NCI-H345 treated with DMSO at 0.1 percent for 48 hours (cell line): Measurements from ENCODE around the gene GALNS.

Experiments used
- DNase-seq: peaks from one replicate; lab custom pipeline; 2025; ENCODE audit not compliant: unreplicated experiment; lab: John Stamatoyannopoulos, UW

The GALNS gene

GRCh38 chr16:88859381-88860091 lies 2.8 kb upstream of the GALNS start:
- no peak for DNase-seq

DNA sequence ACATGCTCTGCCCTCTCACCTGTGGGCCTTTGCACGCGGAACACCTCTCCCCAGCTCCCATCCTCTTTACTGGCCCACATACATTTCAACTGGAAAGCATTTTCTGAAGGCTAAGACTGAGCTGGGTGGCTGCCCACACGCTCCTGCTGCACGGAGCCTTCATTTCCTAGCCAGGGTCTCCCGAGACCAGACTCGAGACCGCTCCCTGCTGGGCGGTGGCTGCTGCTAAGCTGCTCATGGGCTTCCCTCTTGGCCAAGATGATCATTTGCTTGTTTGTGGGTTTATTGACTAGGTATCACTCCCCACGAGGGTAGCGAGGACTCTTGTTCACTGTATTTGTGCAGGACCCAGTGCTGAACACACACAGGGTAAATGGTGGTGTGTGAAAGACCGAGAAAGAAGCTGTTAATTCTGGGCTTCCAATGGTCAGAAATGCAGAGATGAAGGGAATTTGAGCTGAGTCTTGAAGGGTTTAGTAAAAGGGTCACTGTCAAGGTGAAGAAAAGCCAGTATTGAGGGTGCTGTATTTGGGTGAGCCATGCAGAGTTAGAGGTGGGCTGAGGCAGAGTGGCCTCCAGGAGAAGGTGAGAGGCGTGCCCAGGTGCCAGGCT lies 1.1 kb upstream of the GALNS start:
- no peak for DNase-seq

- DNase-seq, result no peak
Measured at GRCh38 chr16:88856122-88856827, 472 bp downstream of the GALNS start.

GRCh38 chr16:88855736-88856121 lies 1.0 kb downstream of the GALNS start:
- no peak for DNase-seq

- no peak for DNase-seq
Measured at GRCh38 chr16:88855176-88855575, 1.6 kb downstream of the GALNS start.

DNA sequence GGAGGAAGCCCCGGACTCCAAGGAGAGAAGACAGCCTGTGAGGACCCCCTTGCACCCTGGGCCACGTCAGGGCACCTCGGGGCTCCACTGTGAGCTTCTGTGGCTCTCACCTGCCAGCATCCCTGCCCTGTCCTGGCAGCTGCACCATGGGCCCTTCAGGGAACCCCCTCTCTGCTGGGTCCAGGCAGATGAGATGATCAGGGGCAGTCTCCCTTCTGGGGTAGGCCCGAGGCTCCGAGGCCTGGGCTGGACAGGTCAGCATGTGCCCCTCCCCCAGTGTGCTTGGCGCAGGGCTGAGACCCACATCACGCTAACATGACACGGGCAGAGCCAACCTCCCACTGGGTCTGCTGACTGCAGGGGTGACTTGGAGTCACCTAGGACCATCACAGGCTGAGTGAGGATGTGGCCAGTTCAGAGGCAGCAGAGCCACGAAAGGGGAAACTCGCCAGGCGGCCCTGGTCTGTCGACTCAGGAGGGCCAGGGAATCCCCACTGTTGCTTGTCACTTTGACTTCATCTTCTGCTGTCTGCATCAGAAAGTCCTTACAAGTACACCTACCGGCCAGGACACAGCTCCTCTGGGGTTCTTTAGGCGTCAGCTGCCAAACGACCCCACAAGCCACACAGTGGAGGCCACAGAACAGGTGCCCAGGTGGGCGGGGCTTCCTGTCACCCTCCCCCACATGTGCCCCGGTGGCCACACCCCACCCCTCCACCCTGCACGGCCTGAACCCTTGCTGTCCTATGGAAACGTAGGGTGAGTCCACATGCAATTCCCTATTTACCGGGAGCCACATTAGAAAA lies 2.2 kb downstream of the GALNS start:
- DNase-seq, result no peak

- DNase-seq, result no peak
Measured at GRCh38 chr16:88853325-88853941, 3.3 kb downstream of the GALNS start.

GRCh38 chr16:88851616-88852015 lies 5.1 kb downstream of the GALNS start:
- DNase-seq, result no peak

DNA sequence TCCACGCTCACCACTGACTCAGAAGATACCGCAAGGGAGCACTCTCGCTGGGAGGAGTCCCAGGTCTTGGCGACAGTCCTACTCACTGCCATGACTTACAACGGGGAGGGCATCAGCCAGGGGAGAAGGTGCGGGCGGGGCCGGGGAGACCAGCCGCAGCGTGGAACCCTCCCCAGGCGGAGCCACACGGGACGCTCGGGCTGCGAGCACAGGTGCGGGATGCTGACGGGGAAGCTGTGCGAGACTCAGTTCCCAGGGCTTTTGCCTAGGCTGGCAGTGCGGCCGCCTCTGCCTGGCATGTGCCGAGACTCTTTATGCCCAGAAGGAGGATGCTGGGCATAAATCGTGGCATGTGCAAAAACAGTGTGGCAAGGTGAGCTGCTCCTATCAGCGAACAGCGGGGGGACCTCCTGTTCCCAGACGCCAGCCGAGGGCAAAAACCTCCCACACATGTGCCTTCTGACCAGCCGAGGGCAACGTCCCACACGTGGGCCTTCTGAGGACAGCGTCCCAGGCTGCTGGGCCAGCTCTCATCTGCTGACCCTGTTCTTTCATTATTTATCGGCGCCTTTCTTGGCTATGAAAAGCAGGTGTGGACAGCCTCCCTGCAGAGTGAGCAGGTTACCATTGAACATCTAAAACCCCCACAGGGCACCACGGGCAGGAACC lies 6.1 kb downstream of the GALNS start:
- DNase-seq, result no peak

GRCh38 chr16:88848557-88848956 lies 8.2 kb downstream of the GALNS start:
- DNase-seq, result no peak

DNA sequence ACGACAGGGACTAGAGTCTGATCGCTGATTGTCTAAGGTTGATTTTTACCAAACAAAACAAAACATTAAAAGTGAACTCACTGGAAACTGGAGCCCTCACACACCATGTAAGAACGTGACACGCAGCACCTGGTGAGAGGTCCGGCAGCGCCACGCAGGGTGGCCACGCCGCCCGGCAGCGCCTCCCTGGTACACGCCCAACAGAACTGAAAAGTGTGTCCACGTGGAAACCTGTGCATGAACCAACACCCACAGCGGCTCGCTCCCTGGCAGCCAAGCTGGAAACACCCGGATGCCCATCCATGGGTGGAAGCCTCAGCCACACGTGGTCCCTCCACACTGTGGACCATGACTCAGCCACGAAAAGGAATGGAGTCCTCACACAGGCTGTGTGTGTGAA lies 9.1 kb downstream of the GALNS start:
- DNase-seq, result no peak

GRCh38 chr16:88846088-88846487 lies 10.7 kb downstream of the GALNS start:
- DNase-seq, result no peak

GRCh38 chr16:88844419-88845036 lies 12.2 kb downstream of the GALNS start:
- no peak for DNase-seq

- no peak for DNase-seq
Measured at GRCh38 chr16:88843256-88843655, 13.5 kb downstream of the GALNS start.

- DNase-seq, result no peak
Measured at GRCh38 chr16:88842806-88843205, 13.9 kb downstream of the GALNS start.

DNA sequence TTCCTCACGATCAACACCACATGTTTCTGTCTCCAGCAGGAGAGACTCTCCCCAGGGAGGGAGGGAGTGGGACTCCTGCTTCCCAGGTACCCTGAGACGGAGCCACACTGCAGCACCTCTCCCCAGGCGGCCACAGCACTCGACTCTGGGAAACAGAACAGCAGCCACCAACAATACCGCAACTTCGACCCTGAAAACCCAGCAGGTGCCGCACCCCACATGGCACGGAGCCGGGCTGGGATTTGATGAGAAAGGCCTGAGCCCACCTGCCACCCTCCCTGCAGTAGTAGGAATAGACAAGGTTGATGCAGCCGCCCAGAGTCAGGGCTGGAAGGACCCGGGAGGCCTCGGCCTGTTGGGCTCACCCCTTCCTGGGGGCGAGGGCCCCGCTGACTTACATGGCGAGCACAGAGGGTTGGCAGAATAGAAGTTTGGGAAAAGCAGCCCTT lies 14.4 kb downstream of the GALNS start:
- DNase-seq, result no peak

DNA sequence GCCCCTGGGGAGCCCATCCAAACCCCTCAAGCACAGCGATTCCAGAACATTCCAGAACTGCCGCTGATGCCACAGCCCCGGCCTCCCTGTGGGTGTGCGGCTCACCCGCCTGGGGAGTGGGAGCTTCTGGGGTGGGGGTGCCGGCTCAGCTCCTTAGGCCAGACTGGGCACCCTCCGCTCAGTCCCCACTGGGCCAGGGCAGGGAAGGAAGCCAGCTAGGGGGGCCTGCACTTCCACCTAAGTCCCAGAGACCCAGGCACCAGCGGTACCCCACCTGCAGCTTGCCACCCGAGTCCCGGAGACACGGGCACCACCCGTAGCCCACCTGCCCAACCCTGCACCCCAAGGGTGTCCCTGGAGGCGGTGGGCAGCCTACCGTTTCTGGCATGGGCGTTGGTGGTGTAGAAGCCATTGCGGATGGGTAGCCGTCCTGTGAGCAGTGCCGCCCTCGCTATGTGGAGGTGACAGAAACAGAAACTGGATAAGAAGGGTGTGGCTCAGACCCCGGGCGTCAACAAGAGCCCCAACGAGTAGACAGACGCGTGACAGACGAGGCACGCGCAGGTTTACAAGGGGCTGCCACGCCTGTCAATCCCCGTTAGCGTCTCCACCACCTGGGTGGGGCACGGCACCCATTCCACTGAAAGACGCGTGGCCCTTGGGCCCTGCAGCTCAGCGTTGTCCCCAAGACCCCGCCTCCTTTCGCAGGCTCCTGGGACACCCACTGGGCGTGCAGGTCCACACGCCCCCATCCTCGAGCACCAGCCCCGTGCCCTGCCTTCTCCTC lies 15.0 kb downstream of the GALNS start:
- no peak for DNase-seq

- DNase-seq, result no peak
Measured at GRCh38 chr16:88840600-88841215, 16.0 kb downstream of the GALNS start.
